Heart left ventricle (tissue), 16 donors: ENCODE data around the gene NOP9. TPM values are rescaled to one million over a fixed set of nuclear protein-coding genes. Genes with fewer than 3 reads are reported as not detected.

Experiments used
- ATAC-seq, 4 donors: fragments of 200-7000 bp; cut with Tn5 transposase; one replicate each; pipeline ENCODE4 v1.9.1; 2020 to 2022; ENCODE audit warnings: moderate library complexity in 4 of 4, mild to moderate bottlenecking in 3 of 4, moderate number of reproducible peaks in 1 of 4
- DNase-seq, 5 donors: peaks; one replicate each; pipeline ENCODE4 v3.0.0-alpha.2; 2020
- H3K27ac ChIP-seq, 12 donors: fragments of 200-600 bp; sonication (generic) in 4 of 12; one replicate each; pipeline versions ENCODE4 v1.5.0 to v1.8.0; 2016 to 2022; ENCODE audit warnings: mild to moderate bottlenecking in 2 of 12
- H3K27me3 ChIP-seq, 9 donors: fragments of 200-600 bp; sonication (generic) in 2 of 9; one replicate each; pipeline versions ENCODE4 v1.5.1 to v1.8.0; 2016 to 2022; ENCODE audit warnings: mild to moderate bottlenecking in 3 of 9
- H3K36me3 ChIP-seq, 9 donors: fragments of 200-600 bp; sonication (generic) in 2 of 9; one replicate each; pipeline versions ENCODE4 v1.5.0 to v1.8.0; 2018 to 2022; ENCODE audit warnings: mild to moderate bottlenecking in 2 of 9
- H3K4me1 ChIP-seq, 12 donors: fragments of 200-600 bp; sonication (generic) in 4 of 12; one replicate each; pipeline versions ENCODE4 v1.5.0 to v1.8.0; 2016 to 2022; ENCODE audit warnings: mild to moderate bottlenecking in 3 of 12
- H3K4me3 ChIP-seq, 12 donors: fragments of 200-600 bp; sonication (generic) in 4 of 12; one replicate each; pipeline versions ENCODE4 v1.5.0 to v1.8.0; 2017 to 2022; ENCODE audit warnings: mild to moderate bottlenecking in 9 of 12, moderate library complexity in 4 of 12
- H3K9me3 ChIP-seq, 12 donors: fragments of 200-600 bp; sonication (generic) in 4 of 12; one replicate each; pipeline versions ENCODE4 v1.5.0 to v1.8.0; 2016 to 2022; ENCODE audit warnings: mild to moderate bottlenecking in 1 of 12
- POLR2A ChIP-seq, 2 donors: fragments of 450-650 bp; IDR thresholded peaks; one replicate each; pipeline ENCODE4 v1.6.1; 2017; ENCODE audit warnings: antibody characterized with exemption in 2 of 2, mild to moderate bottlenecking in 2 of 2, moderate library complexity in 2 of 2
- WGBS, 4 donors: extraction: QIAGEN DNeasy Blood & Tissue Kit in 2 of 4; methylation state at CpG; one replicate each; pipeline versions ENCODE4 v1.1.5 to v1.1.7; 2013 to 2018; 5-methylcytosine and 5-hydroxymethylcytosine counted together
- intact Hi-C, 10 donors: fragments of 100-400 bp; cut with DNase I; formaldehyde crosslinking; loops; one replicate each; pipeline versions ENCODE4 v1.11.1 to v1.14.2; 2022
- polyA plus RNA-seq, 2 donors: library from polyadenylated mRNA; stranded (reverse); fragments of 200-250 nt; gene quantifications; one replicate each; pipeline ENCODE4 v1.2.3, GENCODE V29; 2013
- total RNA-seq, 9 donors: library from RNA; depleted of rRNA in 2 of 9; stranded (reverse); fragments of >200 nt in 2 of 9; fragmentation: NEBNext Ultra II Directional in 3 of 9; extraction: Animal tissue kit (Norgen Biotek cat#: 25700) in 3 of 9; gene quantifications; one replicate each; pipeline versions ENCODE4 v1.1.0 to v1.2.4, GENCODE V29; 2016 to 2023
- TF ChIP-seq, protein P1 (sequence below), 12 donors: fragments of 200-600 bp; sonication (generic) in 4 of 12; IDR thresholded peaks; one replicate each; pipeline versions ENCODE4 v1.5.0 to v1.8.0; 2018 to 2022; ENCODE audit warnings: antibody characterized with exemption in 12 of 12, mild to moderate bottlenecking in 5 of 12
- donor health status: ischemic (EF 13 %, LVEDD 7.1; RV severe dilation, severe dysfunction).
- donor health status: healthy with polysubstance abuse.
- donor health status: DM: no; HTN: yes; CAD: no.
- donor health status: DM: no; HTN: no; CAD: no.
- donor health status: ischemic (EF 25% LVEDD 6.9; RV normal size, moderate dysfunction).
- donor health status: ischemic (EF 25% LVEDD 5.7; RV mildly dilated, moderate dysfunction).
- donor health status: healthy.
- donor health status: DM: yes; HTN: yes; CAD: no.
- donor health status: ischemic (EF 35%, LVEDD 5.7; RV mildly dilated, moderate dysfunction).
- donor health status: nonischemic (EF 11% LVEDD 7.7; RV severe dilation, severe dysfunction).
- donor health status: DM: yes; HTN: yes; CAD: no.
- donor health status: PGD.
- donor health status: ischemic (EF 29% LVEDD 5.4; RV normal size, mild dysfunction).
- donor health status: nonischemic (EF 23%, LVEDD 6.1; RV moderate dilation, normal function).

NOP9 gene
- total and polyA plus RNA-seq, 11 donors, result 13.5 to 34.0 (median 27.8) TPM

DNA sequence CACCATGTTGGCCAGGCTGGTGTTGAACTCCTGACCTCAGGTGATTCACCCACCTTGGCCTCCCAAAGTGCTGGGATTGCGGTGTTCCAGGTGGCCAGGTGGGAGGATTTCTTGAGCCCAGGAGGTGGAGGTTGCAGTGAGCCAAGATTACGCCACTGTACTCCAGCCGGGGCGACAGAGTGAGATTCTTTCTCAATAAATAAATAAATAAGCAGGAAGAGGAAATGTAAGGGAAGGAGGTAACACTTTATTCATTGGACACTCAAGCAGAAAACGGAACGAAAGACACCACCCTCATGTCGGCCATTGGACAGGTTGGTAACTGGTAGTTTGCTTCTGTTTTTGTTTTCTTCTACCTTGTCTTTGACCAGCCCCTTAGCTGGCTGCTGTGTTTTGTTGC is 55.4 kb downstream of the NOP9 start:
- H3K27me3 ChIP-seq, result peaks cover 0 to 26% (median 0%) of the 10 kb centered on the region in 9 donors
- TF ChIP-seq, protein P1, sequence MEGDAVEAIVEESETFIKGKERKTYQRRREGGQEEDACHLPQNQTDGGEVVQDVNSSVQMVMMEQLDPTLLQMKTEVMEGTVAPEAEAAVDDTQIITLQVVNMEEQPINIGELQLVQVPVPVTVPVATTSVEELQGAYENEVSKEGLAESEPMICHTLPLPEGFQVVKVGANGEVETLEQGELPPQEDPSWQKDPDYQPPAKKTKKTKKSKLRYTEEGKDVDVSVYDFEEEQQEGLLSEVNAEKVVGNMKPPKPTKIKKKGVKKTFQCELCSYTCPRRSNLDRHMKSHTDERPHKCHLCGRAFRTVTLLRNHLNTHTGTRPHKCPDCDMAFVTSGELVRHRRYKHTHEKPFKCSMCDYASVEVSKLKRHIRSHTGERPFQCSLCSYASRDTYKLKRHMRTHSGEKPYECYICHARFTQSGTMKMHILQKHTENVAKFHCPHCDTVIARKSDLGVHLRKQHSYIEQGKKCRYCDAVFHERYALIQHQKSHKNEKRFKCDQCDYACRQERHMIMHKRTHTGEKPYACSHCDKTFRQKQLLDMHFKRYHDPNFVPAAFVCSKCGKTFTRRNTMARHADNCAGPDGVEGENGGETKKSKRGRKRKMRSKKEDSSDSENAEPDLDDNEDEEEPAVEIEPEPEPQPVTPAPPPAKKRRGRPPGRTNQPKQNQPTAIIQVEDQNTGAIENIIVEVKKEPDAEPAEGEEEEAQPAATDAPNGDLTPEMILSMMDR (IDR thresholded peaks at IDR 0.05), result no peak
- no peak for TF ChIP-seq POLR2A (IDR thresholded peaks at IDR 0.05)
- H3K27ac ChIP-seq, result no peak overlapping the region
- H3K36me3 ChIP-seq, result no peaks in the 10 kb centered on the region
- no peaks in the 10 kb centered on the region for H3K9me3 ChIP-seq
- WGBS, 4 donors, result 89 to 94% (median 92%) methylated on average over 7 of the region's 7 CpGs
- ATAC-seq (no peak), DNase-seq (no peak)
- H3K4me3 ChIP-seq, result no peak overlapping the region
- intact Hi-C loops, result no loop called here
- H3K4me1 ChIP-seq, result peaks cover 0 to 13% (median 0%) of the 10 kb centered on the region in 12 donors

DNA sequence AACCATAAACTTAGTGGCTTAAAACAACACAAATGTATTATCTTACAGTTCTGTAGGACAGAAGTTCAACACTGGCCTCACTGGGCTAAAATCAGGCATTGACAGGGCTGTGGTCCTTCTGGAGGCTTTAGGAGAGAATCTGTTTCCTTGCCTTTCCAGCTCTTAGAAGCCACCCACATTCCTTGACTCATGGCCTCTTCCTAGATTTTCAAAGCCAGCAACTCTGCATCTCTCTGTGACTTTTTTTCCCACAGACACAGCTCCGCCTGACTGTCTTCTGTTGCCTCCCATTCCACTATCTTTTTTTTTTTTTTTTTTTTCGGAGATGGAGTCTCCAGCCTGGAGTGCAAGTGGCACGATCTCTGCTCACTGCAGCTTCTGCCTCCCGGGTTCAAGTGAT is 56.6 kb downstream of the NOP9 start:
- 78 to 95% (median 92%) methylated on average over 4 of the region's 4 CpGs for WGBS, 4 donors
- Histone ChIP-seq H3K27me3 (peaks cover 0 to 23% (median 0%) of the 10 kb centered on the region in 9 donors), H3K4me1 (peaks cover 0 to 13% (median 0%) of the 10 kb centered on the region in 12 donors), H3K36me3 (no peaks in the 10 kb centered on the region), H3K9me3 (no peaks in the 10 kb centered on the region), H3K27ac (no peak overlapping the region), H3K4me3 (no peak overlapping the region)
- no peak for DNase-seq
- no peak for TF ChIP-seq POLR2A (IDR thresholded peaks at IDR 0.05)
- TF ChIP-seq, protein P1 (IDR thresholded peaks at IDR 0.05), result no peak
- ATAC-seq, result no peak
- intact Hi-C loops, result no loop called here

Other genes with a start within 250 kb of the NOP9 start
Only the 30 nearest of the 34 such genes appear.
- 100 to 1,000 TPM in 2 of 9 donors, 10 to 100 TPM in 7; 55.1 to 117 (median 75.0) TPM for gene DCAF11, start 185.1 kb upstream of the NOP9 start, total RNA-seq
- 100 to 1,000 TPM in 1 of 2 donors, 10 to 100 TPM in 1; 25.3 to 111 TPM for gene DCAF11, start 185.1 kb upstream of the NOP9 start, polyA plus RNA-seq
- gene NRL, start 184.9 kb upstream of the NOP9 start, total RNA-seq, result 1 to 10 TPM; 1.3 to 2.9 (median 2.1) TPM
- 1 to 10 TPM; 2.1 to 3.0 TPM for gene NRL, start 184.9 kb upstream of the NOP9 start, polyA plus RNA-seq
- gene FITM1, start 169.2 kb upstream of the NOP9 start, total RNA-seq, result 100 to 1,000 TPM in 5 of 9 donors, 10 to 100 TPM in 4; 58.5 to 247 (median 107) TPM
- 100 to 1,000 TPM in 1 of 2 donors, 10 to 100 TPM in 1; 43.3 to 276 TPM for gene FITM1, start 169.2 kb upstream of the NOP9 start, polyA plus RNA-seq
- 100 to 1,000 TPM in 6 of 9 donors, 10 to 100 TPM in 3; 87.3 to 331 (median 110) TPM for gene PSME1, start 163.7 kb upstream of the NOP9 start, total RNA-seq
- gene PSME1, start 163.7 kb upstream of the NOP9 start, polyA plus RNA-seq, result 100 to 1,000 TPM; 125 to 164 TPM
- gene EMC9, start 158.3 kb upstream of the NOP9 start, total RNA-seq, result 10 to 100 TPM in 8 of 9 donors, 1 to 10 TPM in 1; 9.6 to 18.7 (median 13.8) TPM
- gene EMC9, start 158.3 kb upstream of the NOP9 start, polyA plus RNA-seq, result 10 to 100 TPM; 20.1 to 30.6 TPM
- gene PSME2, start 153.2 kb upstream of the NOP9 start, total RNA-seq, result 100 to 1,000 TPM in 3 of 9 donors, 10 to 100 TPM in 6; 51.4 to 360 (median 80.8) TPM
- gene PSME2, start 153.2 kb upstream of the NOP9 start, polyA plus RNA-seq, result 100 to 1,000 TPM in 1 of 2 donors, 10 to 100 TPM in 1; 90.4 to 222 TPM
- gene RNF31, start 152.4 kb upstream of the NOP9 start, total RNA-seq, result 10 to 100 TPM; 31.6 to 54.2 (median 36.6) TPM
- gene RNF31, start 152.4 kb upstream of the NOP9 start, polyA plus RNA-seq, result 10 to 100 TPM; 36.4 to 38.3 TPM
- gene IRF9, start 138.6 kb upstream of the NOP9 start, total RNA-seq, result 100 to 1,000 TPM in 1 of 9 donors, 10 to 100 TPM in 8; 23.4 to 169 (median 29.8) TPM
- gene IRF9, start 138.6 kb upstream of the NOP9 start, polyA plus RNA-seq, result 10 to 100 TPM; 26.6 to 30.4 TPM
- 10 to 100 TPM in 2 of 9 donors, 1 to 10 TPM in 6, under 1 TPM in 1; 0.32 to 25.3 (median 4.4) TPM for gene REC8, start 127.8 kb upstream of the NOP9 start, total RNA-seq
- gene REC8, start 127.8 kb upstream of the NOP9 start, polyA plus RNA-seq, result 1 to 10 TPM; 2.2 to 4.8 TPM
- gene IPO4, start 111.0 kb upstream of the NOP9 start, total RNA-seq, result 10 to 100 TPM in 8 of 9 donors, 1 to 10 TPM in 1; 9.1 to 25.6 (median 17.2) TPM
- gene IPO4, start 111.0 kb upstream of the NOP9 start, polyA plus RNA-seq, result 10 to 100 TPM in 1 of 2 donors, 1 to 10 TPM in 1; 1.8 to 40.0 TPM
- 10 to 100 TPM; 15.4 to 32.3 (median 26.3) TPM for gene TM9SF1, start 104.4 kb upstream of the NOP9 start, total RNA-seq
- gene TM9SF1, start 104.4 kb upstream of the NOP9 start, polyA plus RNA-seq, result 10 to 100 TPM in 1 of 2 donors, 1 to 10 TPM in 1; 6.1 to 52.8 TPM
- gene TSSK4, start 94.2 kb upstream of the NOP9 start, total RNA-seq, result under 1 TPM in 1 of 9 donors, not detected in 8; 0.19 TPM
- gene TSSK4, start 94.2 kb upstream of the NOP9 start, polyA plus RNA-seq, result under 1 TPM in 1 of 2 donors, not detected in 1; 0.23 TPM
- 10 to 100 TPM; 20.2 to 42.3 (median 34.5) TPM for gene CHMP4A, start 86.4 kb upstream of the NOP9 start, total RNA-seq
- 10 to 100 TPM; 32.1 to 72.8 TPM for gene CHMP4A, start 86.4 kb upstream of the NOP9 start, polyA plus RNA-seq
- gene MDP1, start 83.8 kb upstream of the NOP9 start, total RNA-seq, result 10 to 100 TPM; 12.8 to 22.6 (median 15.5) TPM
- 10 to 100 TPM; 20.8 to 26.5 TPM for gene MDP1, start 83.8 kb upstream of the NOP9 start, polyA plus RNA-seq
- gene NEDD8, start 67.5 kb upstream of the NOP9 start, total RNA-seq, result 100 to 1,000 TPM; 174 to 217 (median 197) TPM
- 100 to 1,000 TPM; 276 to 287 TPM for gene NEDD8, start 67.5 kb upstream of the NOP9 start, polyA plus RNA-seq
- gene GMPR2, start 66.9 kb upstream of the NOP9 start, total RNA-seq, result 10 to 100 TPM; 23.9 to 55.9 (median 32.8) TPM
- gene GMPR2, start 66.9 kb upstream of the NOP9 start, polyA plus RNA-seq, result 10 to 100 TPM; 26.6 to 28.1 TPM
- 10 to 100 TPM; 34.5 to 58.1 (median 42.6) TPM for gene TINF2, start 57.2 kb upstream of the NOP9 start, total RNA-seq
- 10 to 100 TPM; 16.1 to 55.4 TPM for gene TINF2, start 57.2 kb upstream of the NOP9 start, polyA plus RNA-seq
- gene TGM1, start 36.7 kb upstream of the NOP9 start, total RNA-seq, result 10 to 100 TPM in 1 of 9 donors, 1 to 10 TPM in 3, under 1 TPM in 2, not detected in 3; 0.52 to 38.9 (median 1.0) TPM
- gene TGM1, start 36.7 kb upstream of the NOP9 start, polyA plus RNA-seq, result under 1 TPM; 0.61 to 0.69 TPM
- 10 to 100 TPM; 18.8 to 33.1 (median 26.7) TPM for gene RABGGTA, start 28.3 kb upstream of the NOP9 start, total RNA-seq
- gene RABGGTA, start 28.3 kb upstream of the NOP9 start, polyA plus RNA-seq, result 10 to 100 TPM; 26.3 to 29.2 TPM
- gene DHRS1, start 70 bp upstream of the NOP9 start, total RNA-seq, result 10 to 100 TPM in 6 of 9 donors, 1 to 10 TPM in 3; 6.3 to 18.1 (median 11.3) TPM
- gene DHRS1, start 70 bp upstream of the NOP9 start, polyA plus RNA-seq, result 10 to 100 TPM in 1 of 2 donors, 1 to 10 TPM in 1; 5.5 to 10.7 TPM
- gene CIDEB, start 8.1 kb downstream of the NOP9 start, total RNA-seq, result 10 to 100 TPM in 1 of 9 donors, 1 to 10 TPM in 8; 1.7 to 10.1 (median 3.0) TPM
- 1 to 10 TPM; 2.6 to 3.2 TPM for gene CIDEB, start 8.1 kb downstream of the NOP9 start, polyA plus RNA-seq
- 1 to 10 TPM in 7 of 9 donors, under 1 TPM in 2; 0.81 to 3.8 (median 1.6) TPM for gene LTB4R2, start 10.3 kb downstream of the NOP9 start, total RNA-seq
- gene LTB4R2, start 10.3 kb downstream of the NOP9 start, polyA plus RNA-seq, result under 1 TPM; 0.53 to 0.64 TPM
- gene LTB4R, start 11.7 kb downstream of the NOP9 start, total RNA-seq, result 1 to 10 TPM in 8 of 9 donors, under 1 TPM in 1; 0.92 to 8.8 (median 1.7) TPM
- gene LTB4R, start 11.7 kb downstream of the NOP9 start, polyA plus RNA-seq, result 1 to 10 TPM; 1.2 to 2.2 TPM
- gene ADCY4, start 35.2 kb downstream of the NOP9 start, total RNA-seq, result 10 to 100 TPM; 20.7 to 47.5 (median 27.5) TPM
- 10 to 100 TPM; 21.9 to 40.4 TPM for gene ADCY4, start 35.2 kb downstream of the NOP9 start, polyA plus RNA-seq
- 10 to 100 TPM in 1 of 9 donors, 1 to 10 TPM in 6, under 1 TPM in 2; 0.75 to 10.5 (median 3.0) TPM for gene RIPK3, start 40.1 kb downstream of the NOP9 start, total RNA-seq
- gene RIPK3, start 40.1 kb downstream of the NOP9 start, polyA plus RNA-seq, result 1 to 10 TPM; 4.0 to 4.4 TPM
- gene NFATC4, start 68.3 kb downstream of the NOP9 start, total RNA-seq, result 10 to 100 TPM in 7 of 9 donors, 1 to 10 TPM in 2; 6.5 to 19.1 (median 11.7) TPM
- gene NFATC4, start 68.3 kb downstream of the NOP9 start, polyA plus RNA-seq, result 10 to 100 TPM; 12.5 to 23.0 TPM
- 10 to 100 TPM in 1 of 9 donors, 1 to 10 TPM in 8; 3.7 to 10.0 (median 7.5) TPM for gene NYNRIN, start 99.2 kb downstream of the NOP9 start, total RNA-seq
- 1 to 10 TPM; 3.6 to 6.7 TPM for gene NYNRIN, start 99.2 kb downstream of the NOP9 start, polyA plus RNA-seq
- gene CBLN3, start 129.8 kb downstream of the NOP9 start, total RNA-seq, result 1 to 10 TPM in 5 of 9 donors, under 1 TPM in 4; 0.38 to 4.9 (median 1.0) TPM
- gene CBLN3, start 129.8 kb downstream of the NOP9 start, polyA plus RNA-seq, result under 1 TPM; 0.72 to 0.80 TPM
- 10 to 100 TPM; 16.9 to 33.4 (median 20.1) TPM for gene KHNYN, start 130.1 kb downstream of the NOP9 start, total RNA-seq
- gene KHNYN, start 130.1 kb downstream of the NOP9 start, polyA plus RNA-seq, result 10 to 100 TPM; 15.6 to 34.5 TPM
- 10 to 100 TPM; 58.6 to 74.6 (median 60.5) TPM for gene SDR39U1, start 142.9 kb downstream of the NOP9 start, total RNA-seq
- gene SDR39U1, start 142.9 kb downstream of the NOP9 start, polyA plus RNA-seq, result 100 to 1,000 TPM in 1 of 2 donors, 10 to 100 TPM in 1; 68.4 to 109 TPM